ENCODE measurements around the gene TESK2. TPM values are rescaled to one million over a fixed set of nuclear protein-coding genes. Genes with fewer than 3 reads are reported as not detected.

Gene TESK2
- total and polyA plus RNA-seq, 2 of the 13 experiments (the other 11 are each of a cell fraction or from before 2014, with no cell fraction given) = 5.5 to 9.6 TPM

- peak; percentile 85 for TF ChIP-seq AGO2 (optimal IDR thresholded peaks at IDR 0.05; ENCODE audit: low read depth, low read length)
- no peak for TF ChIP-seq POGZ (CRISPR knock-in tag; IDR thresholded peaks at IDR 0.05)
- BruUV-seq (replicated peaks) = no TSS peak
Observed at GRCh38 chr1:45345014-45345413, 145.9 kb downstream of the TESK2 start.

DNA sequence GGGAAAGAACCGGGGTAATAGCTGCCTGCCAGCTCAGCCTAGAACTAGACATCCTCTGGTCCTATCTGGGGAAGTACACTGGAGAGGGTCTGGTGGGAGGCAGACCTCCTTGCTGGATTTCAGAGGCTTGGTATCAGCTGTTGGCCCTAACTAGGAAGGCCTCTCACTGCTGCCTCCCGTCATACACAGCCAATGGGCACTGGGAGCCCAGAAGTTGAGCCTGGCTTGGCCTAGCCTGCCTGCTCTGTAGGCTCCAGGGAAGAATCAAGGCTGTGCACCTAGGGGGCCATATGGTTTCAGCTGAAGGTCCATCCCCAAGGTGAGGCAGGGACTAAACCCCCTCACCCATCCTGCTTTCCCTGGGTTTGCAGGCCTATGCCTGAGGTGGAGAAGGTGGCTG is 146.5 kb downstream of the TESK2 start:
- Histone ChIP-seq H3K9me3 (ENCODE audit: low read length) (no peaks in the 10 kb centered on the region), H3K4me2 (ENCODE audit: low read depth, low read length) (no peak overlapping the region), H3K27me3 (ENCODE audit: control insufficient read depth in 1 of 2, insufficient read depth in 2 of 2, low read length in 2 of 2) (no peaks in the 10 kb centered on the region; a peak in 1 of 5 replicates), H3K36me3 (replicated peaks in 1 of 2; ENCODE audit: control insufficient read depth in 1 of 2, insufficient read depth in 2 of 2, low read length in 2 of 2) (peaks cover 15 to 36% of the 10 kb centered on the region in 2 experiments), H3K4me1 (ENCODE audit: insufficient read depth, low read length) (peaks cover 18% of the 10 kb centered on the region), H3K79me2 (ENCODE audit: insufficient read depth, low read length) (peaks cover 20% of the 10 kb centered on the region), H2AFZ (ENCODE audit: low read length) (no peak overlapping the region), H3K4me3 (replicated peaks in 1 of 3; ENCODE audit: insufficient read depth in 1 of 3, low read depth in 2 of 3, low read length in 3 of 3) (no peak overlapping the region), H3K9ac (ENCODE audit: insufficient read depth, low read depth, low read length) (no peak overlapping the region), H3K27ac (ENCODE audit: extremely low read length, insufficient read depth, low read length) (no peak overlapping the region), H4K20me1 (ENCODE audit: insufficient read depth, low read length) (no peaks in the 10 kb centered on the region)
- DNase-seq (ENCODE audit: low spot score) (no peak), ATAC-seq (no peak), FAIRE-seq (no peak)
- BruUV-seq (replicated peaks) = no TSS peak
- in situ Hi-C loops (cut with HindIII; ENCODE audit: extremely low pct_ligation_motif_present, low pct_unique_long_range_greater_than_20kb) (no loop called here), intact Hi-C loops (cut with micrococcal nuclease; ENCODE audit: unreplicated experiment) (loop anchor here (5.0 kb wide), 1 partner anchor 148 kb away; the partner anchor contains the start of gene TESK2)
- CTCF ChIA-PET (ENCODE audit: low intra/inter-chr PET ratio, low total read pairs) = no interaction called here
- TF ChIP-seq HDAC6 (IDR thresholded peaks at IDR 0.05; ENCODE audit: low read depth, low read length) (no peak), ZNF317 (CRISPR knock-in tag; IDR thresholded peaks at IDR 0.05) (no peak), YEATS2 (CRISPR knock-in tag; IDR thresholded peaks at IDR 0.05; ENCODE audit: borderline replicate concordance) (no peak), RAD21 (CRISPR knock-in tag; IDR thresholded peaks at IDR 0.05) (no peak), RBM22 (optimal IDR thresholded peaks at IDR 0.05; ENCODE audit: low read length) (peak; percentile 78), POLR2AphosphoS5 (IDR thresholded peaks at IDR 0.05; ENCODE audit: low read depth, low read length) (0 out of 2 replicates have a peak, but pooled peaks have one; percentile 38), ZNF781 (CRISPR knock-in tag; IDR thresholded peaks at IDR 0.05; ENCODE audit: borderline replicate concordance, not compliant biosample characterization) (no peak)
- 90% methylated on average over 2 of the region's 2 CpGs for WGBS (ENCODE audit: low lambda C conversion rate)
- POLR2A ChIA-PET = interaction anchor here (1.1 to 2.7 kb wide), 3 partner anchors 8 to 146 kb away, joined by 4 to 8 read pairs (median 4); partner anchors contain the start of gene TESK2

More at GRCh38 chr1:45345014-45345413, 145.9 kb downstream of the TESK2 start:
- POLR2A ChIA-PET = interaction anchor here (1.2 to 2.7 kb wide), 4 partner anchors 9 to 334 kb away, joined by 3 to 8 read pairs (median 4); partner anchors contain the start of gene HECTD3
- peaks cover 15 to 36% of the 10 kb centered on the region in 2 experiments for H3K36me3 ChIP-seq (replicated peaks in 1 of 2; ENCODE audit: control insufficient read depth in 1 of 2, insufficient read depth in 2 of 2, low read length in 2 of 2)
- DNase-seq (ENCODE audit: low spot score) (no peak), ATAC-seq (no peak), FAIRE-seq (no peak)
- H3K27ac ChIP-seq (ENCODE audit: extremely low read length, insufficient read depth, low read length) = no peak overlapping the region
- no peak overlapping the region for H2AFZ ChIP-seq (ENCODE audit: low read length)
- no peak overlapping the region for H3K9ac ChIP-seq (ENCODE audit: insufficient read depth, low read depth, low read length)
- H3K4me3 ChIP-seq (replicated peaks in 1 of 3; ENCODE audit: insufficient read depth in 1 of 3, low read depth in 2 of 3, low read length in 3 of 3) = no peak overlapping the region
- peaks cover 20% of the 10 kb centered on the region for H3K79me2 ChIP-seq (ENCODE audit: insufficient read depth, low read length)
- CTCF ChIA-PET (ENCODE audit: low intra/inter-chr PET ratio, low total read pairs) = no interaction called here
- no CpG with 5 or more reads among the region's 13 CpGs for WGBS (ENCODE audit: low lambda C conversion rate)
- no peaks in the 10 kb centered on the region for H3K27me3 ChIP-seq (ENCODE audit: control insufficient read depth in 1 of 2, insufficient read depth in 2 of 2, low read length in 2 of 2)
- peaks cover 18% of the 10 kb centered on the region for H3K4me1 ChIP-seq (ENCODE audit: insufficient read depth, low read length)
- H3K4me2 ChIP-seq (ENCODE audit: low read depth, low read length) = no peak overlapping the region
- in situ Hi-C loops (cut with HindIII; ENCODE audit: extremely low pct_ligation_motif_present, low pct_unique_long_range_greater_than_20kb) (no loop called here), intact Hi-C loops (cut with micrococcal nuclease; ENCODE audit: unreplicated experiment) (no loop called here)
- H4K20me1 ChIP-seq (ENCODE audit: insufficient read depth, low read length) = no peaks in the 10 kb centered on the region
- no peaks in the 10 kb centered on the region for H3K9me3 ChIP-seq (ENCODE audit: low read length)
